GM21717 (cell line): ENCODE measurements around the gene MTHFD1L.

Experiments
- ATAC-seq: cut with Tn5 transposase; IDR thresholded peaks from one replicate; pipeline ENCODE4 v1.9.1; 2021; ENCODE audit warnings: mild to moderate bottlenecking, moderate library complexity; ENCODE audit not compliant: unreplicated experiment

Gene MTHFD1L

DNA sequence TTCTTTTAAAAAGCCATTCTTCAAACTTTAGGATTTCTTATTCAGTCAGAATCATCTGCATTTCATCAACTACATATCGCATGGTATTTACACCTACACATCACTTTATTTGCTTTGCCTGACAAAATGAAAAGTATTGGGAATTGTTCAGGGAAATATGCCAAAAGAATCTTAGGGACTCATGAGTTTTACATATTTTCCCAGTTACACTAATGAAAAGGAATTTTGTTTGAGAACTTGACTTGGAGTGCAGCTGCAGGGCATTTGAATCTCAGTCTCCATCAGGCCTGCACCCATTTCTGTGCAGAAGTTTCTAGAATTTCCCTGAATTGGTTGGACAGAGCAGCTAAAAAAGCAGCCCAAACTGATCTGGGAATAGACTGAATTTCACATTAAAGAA lies 65.3 kb downstream of the MTHFD1L start:
- no peak for ATAC-seq

DNA sequence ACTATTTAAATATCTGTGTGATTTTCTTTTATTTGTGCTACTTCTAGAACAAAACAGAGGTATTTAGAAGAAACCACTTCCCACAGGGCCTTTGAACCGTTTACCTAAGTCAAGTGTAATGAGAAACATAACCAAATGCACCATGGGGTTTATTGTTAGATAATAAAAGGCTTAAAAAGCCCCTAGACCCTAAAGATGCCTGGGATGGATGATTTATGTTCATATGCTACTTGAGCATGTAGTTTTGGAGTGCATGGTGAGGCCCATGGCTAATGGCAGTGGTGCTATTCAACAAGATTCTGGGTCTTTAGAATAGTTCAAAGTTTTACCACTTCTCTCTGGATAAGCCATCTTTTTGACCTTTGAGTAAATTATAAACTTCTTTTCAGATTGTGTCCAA lies 65.9 kb downstream of the MTHFD1L start:
- ATAC-seq: no peak

DNA sequence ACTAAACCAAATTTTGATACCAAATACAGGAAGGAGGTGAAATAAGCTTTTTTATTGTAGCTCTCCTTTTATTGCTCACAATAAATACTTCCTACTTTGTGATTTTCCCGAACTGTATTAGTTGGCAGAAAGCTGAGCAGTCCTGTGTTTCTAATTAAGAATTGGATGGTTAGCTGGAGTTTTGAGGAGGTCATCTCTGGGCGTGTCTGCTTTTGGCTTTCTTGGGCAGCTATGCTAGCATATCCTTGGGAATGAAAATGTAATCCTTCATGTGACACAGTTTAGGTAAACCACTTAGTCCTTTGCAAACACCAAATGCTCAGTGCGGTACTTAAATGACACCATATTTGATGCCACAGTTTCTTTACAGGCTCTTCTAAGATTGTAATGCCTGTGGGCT lies 67.5 kb downstream of the MTHFD1L start:
- no peak for ATAC-seq

DNA sequence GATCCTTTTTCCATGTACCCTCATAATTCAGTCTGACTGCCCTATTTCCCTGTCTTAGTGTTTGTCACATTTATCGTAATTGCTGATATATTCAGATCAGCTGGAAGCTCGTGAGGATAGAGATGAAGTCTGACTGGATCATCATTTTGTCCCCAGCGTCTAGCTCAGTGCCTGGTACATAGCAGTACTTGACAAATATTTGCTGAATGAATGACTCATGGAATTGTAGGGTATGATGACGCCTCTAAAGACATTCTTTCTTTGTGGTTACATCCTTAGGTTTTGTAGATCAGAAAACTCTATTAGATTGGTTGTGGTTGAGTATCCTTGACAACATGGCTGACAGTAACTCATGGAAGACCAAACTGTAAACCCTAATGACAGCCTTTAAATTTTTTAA lies 68.9 kb downstream of the MTHFD1L start:
- no peak for ATAC-seq

GRCh38 chr6:150936021-150936555 lies 70.6 kb downstream of the MTHFD1L start:
- ATAC-seq: no peak

DNA sequence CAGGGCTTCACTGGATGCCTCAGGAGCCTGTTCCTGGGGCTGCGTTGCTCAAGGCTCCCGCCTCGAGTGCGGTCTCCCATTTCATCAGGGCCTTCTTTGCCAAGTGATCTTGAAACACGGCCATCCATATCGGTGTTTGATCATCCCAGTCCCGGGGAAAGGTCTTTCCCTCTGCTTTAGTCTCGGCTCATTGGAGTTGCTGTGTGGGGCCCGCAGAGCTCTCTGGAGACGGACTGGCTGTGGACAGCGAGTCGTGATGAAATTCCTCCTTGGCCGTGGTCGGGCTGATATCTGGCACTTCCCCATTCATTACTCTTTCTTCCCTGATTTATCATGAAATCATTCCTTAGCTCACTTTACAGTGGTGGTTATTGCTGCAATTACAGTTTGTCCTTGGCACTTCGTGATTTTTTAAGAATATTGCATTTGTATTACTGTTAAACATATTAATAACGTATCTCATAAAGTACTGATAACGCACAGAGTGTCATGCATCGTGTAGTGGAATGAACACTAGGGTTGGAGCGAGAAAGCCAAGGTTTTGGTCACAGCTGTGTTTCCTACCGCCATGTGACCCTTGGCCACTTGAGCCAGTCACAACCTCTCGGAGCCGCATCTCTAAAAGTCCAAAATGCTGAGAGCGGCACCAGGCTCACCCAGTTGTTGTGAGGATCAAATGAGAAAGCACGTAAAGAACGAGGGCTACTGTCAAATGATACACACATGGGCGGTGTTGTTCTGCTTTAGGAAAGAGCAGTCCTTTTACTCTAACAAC lies 71.8 kb downstream of the MTHFD1L start:
- no peak for ATAC-seq

GRCh38 chr6:150939399-150939798 lies 73.9 kb downstream of the MTHFD1L start:
- no peak for ATAC-seq

DNA sequence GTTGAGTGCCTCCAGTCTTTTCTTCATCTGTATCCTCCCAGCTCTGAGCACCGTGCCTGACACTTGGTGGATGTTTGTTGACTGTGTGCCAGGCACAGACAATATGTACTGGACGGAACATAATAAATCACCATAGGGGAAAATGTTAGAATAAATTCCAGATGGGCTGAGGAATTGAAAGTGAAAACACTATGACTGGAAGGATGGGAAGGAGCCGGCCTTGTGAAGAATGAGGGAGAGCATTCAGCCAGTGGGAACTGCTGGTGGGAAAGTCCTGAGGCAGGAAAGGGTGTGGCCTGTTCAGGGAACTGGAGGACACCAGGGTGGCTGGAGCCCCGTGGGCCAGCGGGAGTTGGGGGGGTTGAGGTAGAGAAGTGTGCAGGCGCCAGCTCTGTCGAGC lies 75.4 kb downstream of the MTHFD1L start:
- ATAC-seq: no peak

DNA sequence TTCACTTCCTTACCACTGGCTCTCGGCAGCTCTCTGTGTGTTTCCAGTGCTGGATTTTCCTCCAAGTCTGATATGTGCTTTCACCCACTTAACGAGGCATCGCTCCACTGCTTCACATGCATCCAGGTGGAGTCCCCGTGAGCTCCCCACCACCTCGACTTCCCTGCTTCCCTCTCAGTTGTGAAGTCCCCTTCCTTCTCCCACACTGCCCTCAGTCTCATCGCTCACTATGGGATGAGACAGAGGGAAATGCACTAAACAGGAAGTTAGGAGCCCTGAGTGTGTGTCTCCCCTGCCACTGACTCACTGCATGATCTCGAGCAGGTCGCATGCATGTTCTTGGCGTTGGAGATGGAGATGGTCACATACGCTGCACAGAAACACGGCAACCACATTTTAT lies 84.0 kb downstream of the MTHFD1L start:
- ATAC-seq: no peak

- ATAC-seq: no peak
Observed at GRCh38 chr6:150953851-150954250, 88.3 kb downstream of the MTHFD1L start.

DNA sequence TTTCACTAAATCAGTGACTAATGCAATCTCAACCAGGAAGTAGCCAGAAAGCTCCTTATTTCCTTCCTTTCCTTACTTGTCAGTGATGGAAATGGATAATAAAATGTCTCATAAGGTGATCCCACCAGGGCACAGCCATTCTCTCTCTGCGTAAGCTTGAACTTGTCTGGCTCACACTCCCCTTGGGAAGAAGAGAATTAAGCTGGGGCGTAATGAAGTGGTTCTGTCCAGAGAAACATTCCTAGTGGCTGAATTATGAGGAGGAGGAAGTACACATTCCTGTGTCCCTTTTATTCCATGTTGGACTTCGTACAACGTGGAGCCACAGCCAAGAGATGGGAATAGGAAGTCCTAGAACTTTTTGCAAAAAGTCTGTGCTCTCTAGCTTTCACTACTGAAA lies 93.7 kb downstream of the MTHFD1L start:
- no peak for ATAC-seq

DNA sequence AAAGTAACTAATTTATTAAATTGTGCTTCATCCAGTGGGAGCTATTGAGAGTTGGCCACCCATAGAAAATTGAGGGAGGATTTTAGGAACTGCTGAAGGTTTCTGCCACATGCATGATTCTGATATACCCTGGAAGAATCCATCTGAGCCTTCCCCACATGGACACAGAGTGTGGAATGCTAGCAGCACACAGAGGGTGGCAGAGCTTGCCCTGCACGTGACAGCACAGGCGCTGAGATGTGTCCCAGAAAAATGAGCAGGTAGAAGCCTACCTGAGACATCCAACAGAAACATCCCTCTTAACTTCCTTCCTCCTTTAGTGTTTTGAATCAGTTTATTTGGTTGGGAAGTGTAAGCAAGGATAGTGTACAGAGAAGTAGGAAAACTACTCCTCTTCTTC lies 96.9 kb downstream of the MTHFD1L start:
- no peak for ATAC-seq

DNA sequence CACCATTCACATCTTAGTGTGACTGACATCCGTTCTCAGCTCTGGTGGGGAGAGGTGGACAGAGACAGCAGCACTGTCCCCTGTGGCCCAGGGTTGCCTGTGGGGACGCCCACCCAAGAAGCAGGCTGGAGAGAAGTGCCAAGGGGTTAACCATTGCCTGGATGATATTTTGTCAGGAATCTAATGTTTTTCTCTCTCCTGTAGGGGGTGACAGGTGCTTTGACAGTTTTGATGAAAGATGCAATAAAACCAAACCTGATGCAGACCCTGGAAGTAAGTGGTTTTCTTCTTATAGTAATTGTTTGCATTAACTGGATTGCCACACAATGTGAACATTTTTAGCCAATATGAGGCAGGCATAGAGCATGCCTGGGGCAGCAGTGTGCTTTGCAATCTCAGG lies 99.3 kb downstream of the MTHFD1L start:
- no peak for ATAC-seq

DNA sequence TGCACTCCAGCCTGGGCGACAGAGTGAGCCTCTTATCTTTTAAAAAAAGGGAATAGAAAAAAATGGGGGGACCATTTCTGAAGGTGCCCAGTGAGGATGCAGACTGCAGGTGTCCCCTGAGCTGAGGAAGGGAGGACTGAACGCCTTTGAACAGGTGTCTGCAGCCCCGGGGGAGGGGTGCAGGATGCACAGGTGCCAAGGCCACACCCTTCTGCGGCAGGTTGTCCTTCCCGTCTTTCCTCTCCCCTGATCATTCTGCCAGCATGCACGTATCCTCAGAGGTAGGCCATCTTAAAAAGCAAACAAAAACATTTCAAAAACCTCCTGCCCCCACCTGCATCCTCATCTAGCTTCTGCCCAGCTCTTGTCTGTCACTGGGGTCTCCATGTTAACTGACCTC lies 101.3 kb downstream of the MTHFD1L start:
- ATAC-seq: no peak

- ATAC-seq: no peak
Observed at GRCh38 chr6:150967381-150967780, 101.9 kb downstream of the MTHFD1L start.

GRCh38 chr6:150967910-150968309 lies 102.4 kb downstream of the MTHFD1L start:
- ATAC-seq: no peak

- no peak for ATAC-seq
Observed at GRCh38 chr6:150969901-150970300, 104.4 kb downstream of the MTHFD1L start.

GRCh38 chr6:150971219-150971618 lies 105.7 kb downstream of the MTHFD1L start:
- ATAC-seq: no peak

DNA sequence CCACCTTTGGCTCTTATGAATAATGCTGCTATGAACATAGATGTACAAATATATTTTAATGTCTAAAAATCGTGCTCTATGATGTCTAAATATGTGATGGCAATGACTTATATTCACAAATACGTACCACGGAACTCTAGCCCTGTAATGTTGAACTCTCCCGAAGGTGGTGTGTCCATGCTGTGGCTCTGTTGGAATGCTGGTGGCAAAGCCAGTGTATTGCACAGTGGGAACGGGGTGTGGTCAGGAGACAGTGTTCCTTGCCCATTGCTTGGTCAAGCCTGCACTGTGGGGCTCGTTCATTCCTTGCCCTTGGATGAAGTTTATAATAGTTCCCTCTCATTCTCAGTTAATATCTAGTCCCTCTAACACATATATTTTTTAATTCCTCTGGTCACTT lies 109.6 kb downstream of the MTHFD1L start:
- no peak for ATAC-seq

GRCh38 chr6:150977281-150977680 lies 111.8 kb downstream of the MTHFD1L start:
- no peak for ATAC-seq

DNA sequence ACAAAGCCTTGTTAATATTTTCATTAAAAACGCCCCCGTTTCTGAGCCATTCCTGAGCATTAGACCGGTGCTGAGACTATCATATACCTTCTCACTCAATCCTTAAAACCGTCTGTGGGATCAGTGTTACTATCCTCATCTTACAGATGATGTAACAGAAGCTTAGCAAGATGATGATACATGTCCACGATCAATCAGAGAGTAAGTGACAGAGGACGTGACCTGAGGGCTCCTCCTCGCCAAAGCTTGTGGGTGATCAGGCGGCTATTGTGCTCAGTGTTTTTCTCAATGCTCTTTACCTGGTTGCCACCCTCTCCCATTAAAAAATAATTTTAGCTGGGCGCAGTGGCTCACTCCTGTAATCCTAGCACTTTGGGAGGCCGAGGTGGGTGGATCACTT lies 113.1 kb downstream of the MTHFD1L start:
- no peak for ATAC-seq

- ATAC-seq: no peak
Observed at GRCh38 chr6:150979826-150980350, 114.4 kb downstream of the MTHFD1L start.

GRCh38 chr6:150981095-150981494 lies 115.6 kb downstream of the MTHFD1L start:
- peak; percentile 86 for ATAC-seq
